Tibial nerve (tissue), 4 donors: ENCODE measurements around the gene HAGHL. TPM values are rescaled to one million over a fixed set of nuclear protein-coding genes. Genes with fewer than 3 reads are reported as not detected.

Experiments
- DNase-seq, 2 donors: peaks; one replicate each; pipeline ENCODE4 v3.0.0-alpha.2; 2019; ENCODE audit warnings: low spot score in 2 of 2
- H3K27ac ChIP-seq, 4 donors: fragments of 200-600 bp; sonication (generic) in 3 of 4; one replicate each; pipeline ENCODE4 v1.5.1; 2017 to 2019; ENCODE audit warnings: mild to moderate bottlenecking in 1 of 4
- H3K27me3 ChIP-seq, 2 donors: fragments of 200-600 bp; sonication (generic) in 1 of 2; one replicate each; pipeline versions ENCODE4 v1.5.1 to v1.6.0; 2017 to 2019
- H3K36me3 ChIP-seq, 3 donors: fragments of 200-600 bp; sonication (generic); one replicate each; pipeline ENCODE4 v1.5.1; 2018 to 2019
- H3K4me1 ChIP-seq, 4 donors: fragments of 200-600 bp; sonication (generic) in 3 of 4; one replicate each; pipeline ENCODE4 v1.5.1; 2017 to 2019
- H3K4me3 ChIP-seq, 4 donors: fragments of 200-600 bp; sonication (generic) in 3 of 4; one replicate each; pipeline ENCODE4 v1.5.1; 2017 to 2019; ENCODE audit warnings: mild to moderate bottlenecking in 1 of 4, moderate library complexity in 1 of 4
- H3K9me3 ChIP-seq, 4 donors: fragments of 200-600 bp; sonication (generic) in 3 of 4; one replicate each; pipeline ENCODE4 v1.5.1; 2017 to 2019
- EP300 ChIP-seq, 2 donors: sonication (generic); formaldehyde crosslinking; IDR thresholded peaks; one replicate each; pipeline ENCODE4 v1.6.1; 2017; ENCODE audit warnings: antibody characterized with exemption in 2 of 2, mild to moderate bottlenecking in 1 of 2
- POLR2A ChIP-seq, 2 donors: fragments of 450-650 bp; IDR thresholded peaks; one replicate each; pipeline ENCODE4 v1.6.1; 2017; ENCODE audit warnings: antibody characterized with exemption in 2 of 2, mild to moderate bottlenecking in 2 of 2, moderate library complexity in 2 of 2
- WGBS, 2 donors: methylation state at CpG; one replicate each; pipeline ENCODE4 v1.1.5; 2018; 5-methylcytosine and 5-hydroxymethylcytosine counted together
- total RNA-seq, 4 donors: library from RNA; depleted of rRNA; stranded (reverse); fragments of >200 nt; gene quantifications; one replicate each; pipeline ENCODE4 v1.1.0, GENCODE V29; 2016
- TF ChIP-seq, protein P1 (sequence below), 5 experiments: fragments of 200-600 bp in 3 of 5; fragments of 450-650 bp in 2 of 5; sonication (generic) in 3 of 5; IDR thresholded peaks; one replicate each; pipeline ENCODE4 v1.5.1; 2016 to 2019; ENCODE audit warnings: antibody characterized with exemption in 5 of 5, mild to moderate bottlenecking in 3 of 5, moderate library complexity in 2 of 5

Gene HAGHL
- total RNA-seq, 4 donors from 2014 or later, result 3.5 to 18.0 (median 6.3) TPM

DNA sequence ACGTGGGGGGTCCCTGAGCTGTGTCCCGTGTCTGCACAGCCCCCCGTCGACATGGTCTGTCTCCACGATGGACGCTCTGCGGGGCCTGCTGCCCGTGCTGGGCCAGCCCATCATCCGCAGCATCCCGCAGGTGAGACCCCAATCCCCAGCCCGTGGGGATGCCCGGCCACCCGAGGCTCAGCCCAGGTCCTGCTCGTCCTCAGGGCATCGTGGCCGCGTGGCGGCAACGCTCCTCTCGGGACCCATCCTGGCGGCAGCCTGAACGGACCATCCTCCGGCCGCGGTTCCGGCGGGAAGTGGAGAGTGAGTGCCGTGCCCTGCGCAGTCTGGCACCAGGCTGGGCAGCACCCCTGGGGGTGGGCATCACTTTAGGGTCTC lies 38.6 kb downstream of the HAGHL start:
- no peaks in the 10 kb centered on the region for H3K9me3 ChIP-seq
- DNase-seq, result no peak
- H3K27ac ChIP-seq, result no peak overlapping the region
- H3K4me3 ChIP-seq, result no peak overlapping the region
- H3K4me1 ChIP-seq, result no peaks in the 10 kb centered on the region
- peaks cover 0 to 26% of the 10 kb centered on the region in 2 donors for H3K27me3 ChIP-seq
- WGBS, 2 donors, result 89% methylated on average over 19 of the region's 29 CpGs; no CpG with 5 or more reads in 1 of the 2 donors
- no peaks in the 10 kb centered on the region for H3K36me3 ChIP-seq
- TF ChIP-seq EP300 (IDR thresholded peaks at IDR 0.05) (no peak), POLR2A (IDR thresholded peaks at IDR 0.05) (no peak)
- TF ChIP-seq, protein P1, sequence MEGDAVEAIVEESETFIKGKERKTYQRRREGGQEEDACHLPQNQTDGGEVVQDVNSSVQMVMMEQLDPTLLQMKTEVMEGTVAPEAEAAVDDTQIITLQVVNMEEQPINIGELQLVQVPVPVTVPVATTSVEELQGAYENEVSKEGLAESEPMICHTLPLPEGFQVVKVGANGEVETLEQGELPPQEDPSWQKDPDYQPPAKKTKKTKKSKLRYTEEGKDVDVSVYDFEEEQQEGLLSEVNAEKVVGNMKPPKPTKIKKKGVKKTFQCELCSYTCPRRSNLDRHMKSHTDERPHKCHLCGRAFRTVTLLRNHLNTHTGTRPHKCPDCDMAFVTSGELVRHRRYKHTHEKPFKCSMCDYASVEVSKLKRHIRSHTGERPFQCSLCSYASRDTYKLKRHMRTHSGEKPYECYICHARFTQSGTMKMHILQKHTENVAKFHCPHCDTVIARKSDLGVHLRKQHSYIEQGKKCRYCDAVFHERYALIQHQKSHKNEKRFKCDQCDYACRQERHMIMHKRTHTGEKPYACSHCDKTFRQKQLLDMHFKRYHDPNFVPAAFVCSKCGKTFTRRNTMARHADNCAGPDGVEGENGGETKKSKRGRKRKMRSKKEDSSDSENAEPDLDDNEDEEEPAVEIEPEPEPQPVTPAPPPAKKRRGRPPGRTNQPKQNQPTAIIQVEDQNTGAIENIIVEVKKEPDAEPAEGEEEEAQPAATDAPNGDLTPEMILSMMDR (IDR thresholded peaks at IDR 0.05), result no peak

DNA sequence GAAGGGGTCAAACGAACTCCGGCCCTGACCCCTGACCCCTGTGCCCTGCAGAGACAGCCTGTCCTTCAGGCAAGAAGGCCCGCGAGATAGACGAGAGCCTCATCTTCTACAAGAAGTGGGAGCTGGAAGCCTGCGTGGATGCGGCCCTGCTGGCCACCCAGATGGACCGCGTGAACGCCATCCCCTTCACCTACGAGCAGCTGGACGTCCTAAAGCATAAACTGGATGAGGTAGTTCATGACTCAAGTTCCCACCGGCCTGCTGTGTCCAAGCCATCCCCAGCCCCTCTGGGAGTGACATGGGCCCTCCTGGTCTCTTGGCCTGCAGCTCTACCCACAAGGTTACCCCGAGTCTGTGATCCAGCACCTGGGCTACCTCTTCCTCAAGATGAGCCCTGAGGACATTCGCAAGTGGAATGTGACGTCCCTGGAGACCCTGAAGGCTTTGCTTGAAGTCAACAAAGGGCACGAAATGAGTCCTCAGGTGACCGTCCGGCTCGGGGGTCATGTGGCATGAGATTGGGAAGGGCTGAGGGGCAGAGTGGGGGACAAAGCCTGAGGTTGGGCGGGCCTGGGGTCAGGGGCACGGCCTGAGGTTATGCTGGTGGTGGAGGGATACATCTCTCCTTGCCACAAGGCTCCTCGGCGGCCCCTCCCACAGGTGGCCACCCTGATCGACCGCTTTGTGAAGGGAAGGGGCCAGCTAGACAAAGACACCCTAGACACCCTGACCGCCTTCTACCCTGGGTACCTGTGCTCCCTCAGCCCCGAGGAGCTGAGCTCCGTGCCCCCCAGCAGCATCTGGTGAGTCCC lies 39.3 kb downstream of the HAGHL start:
- TF ChIP-seq, protein P1 (IDR thresholded peaks at IDR 0.05), result no peak
- TF ChIP-seq POLR2A (IDR thresholded peaks at IDR 0.05) (no peak), EP300 (IDR thresholded peaks at IDR 0.05) (no peak)
- Histone ChIP-seq H3K4me3 (no peak overlapping the region), H3K27ac (no peak overlapping the region), H3K4me1 (no peaks in the 10 kb centered on the region), H3K36me3 (no peaks in the 10 kb centered on the region), H3K9me3 (no peaks in the 10 kb centered on the region), H3K27me3 (peaks cover 0 to 31% of the 10 kb centered on the region in 2 donors)
- no peak for DNase-seq
- WGBS, 2 donors, result 78 to 82% methylated on average over 21 to 27 of the region's 29 CpGs

DNA sequence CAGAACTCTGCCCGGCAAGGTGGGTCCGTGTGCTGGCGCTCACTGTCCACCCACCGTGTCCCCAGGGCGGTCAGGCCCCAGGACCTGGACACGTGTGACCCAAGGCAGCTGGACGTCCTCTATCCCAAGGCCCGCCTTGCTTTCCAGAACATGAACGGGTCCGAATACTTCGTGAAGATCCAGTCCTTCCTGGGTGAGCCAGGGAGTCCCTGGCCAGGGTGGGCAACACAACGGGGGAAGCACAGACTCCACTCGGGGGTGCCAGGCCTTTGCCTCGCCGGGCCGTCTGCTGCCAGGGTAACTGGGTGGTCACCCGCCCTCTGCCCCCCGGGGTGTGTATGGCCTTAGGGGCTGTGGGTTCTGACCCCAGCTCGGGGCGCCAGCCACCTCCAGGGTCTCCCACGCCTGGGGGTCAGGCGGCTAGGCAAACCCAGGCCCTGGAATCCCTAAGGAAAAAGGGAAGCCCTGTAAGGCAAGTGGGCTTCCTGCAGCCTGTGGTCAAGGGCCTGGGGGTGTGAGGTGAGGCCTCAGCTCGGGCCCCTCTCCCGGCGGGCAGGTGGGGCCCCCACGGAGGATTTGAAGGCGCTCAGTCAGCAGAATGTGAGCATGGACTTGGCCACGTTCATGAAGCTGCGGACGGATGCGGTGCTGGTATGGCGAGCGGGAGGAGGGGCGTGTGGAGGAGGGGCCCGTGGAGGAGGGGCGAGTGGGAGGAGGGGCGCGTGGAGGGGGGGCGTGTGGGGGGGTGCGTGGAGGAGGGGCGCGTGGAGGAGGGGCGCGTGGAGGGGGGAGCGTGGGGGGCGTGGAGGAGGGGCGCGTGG lies 40.1 kb downstream of the HAGHL start:
- H3K27ac ChIP-seq, result no peak overlapping the region
- no peaks in the 10 kb centered on the region for H3K36me3 ChIP-seq
- DNase-seq, result no peak
- H3K27me3 ChIP-seq, result peaks cover 0 to 31% of the 10 kb centered on the region in 2 donors
- 67% methylated on average over 6 to 32 of the region's 48 CpGs for WGBS, 2 donors
- no peak overlapping the region for H3K4me3 ChIP-seq
- no peaks in the 10 kb centered on the region for H3K9me3 ChIP-seq
- no peaks in the 10 kb centered on the region for H3K4me1 ChIP-seq
- no peak for TF ChIP-seq EP300 (IDR thresholded peaks at IDR 0.05)
- TF ChIP-seq, protein P1 (IDR thresholded peaks at IDR 0.05), result no peak

DNA sequence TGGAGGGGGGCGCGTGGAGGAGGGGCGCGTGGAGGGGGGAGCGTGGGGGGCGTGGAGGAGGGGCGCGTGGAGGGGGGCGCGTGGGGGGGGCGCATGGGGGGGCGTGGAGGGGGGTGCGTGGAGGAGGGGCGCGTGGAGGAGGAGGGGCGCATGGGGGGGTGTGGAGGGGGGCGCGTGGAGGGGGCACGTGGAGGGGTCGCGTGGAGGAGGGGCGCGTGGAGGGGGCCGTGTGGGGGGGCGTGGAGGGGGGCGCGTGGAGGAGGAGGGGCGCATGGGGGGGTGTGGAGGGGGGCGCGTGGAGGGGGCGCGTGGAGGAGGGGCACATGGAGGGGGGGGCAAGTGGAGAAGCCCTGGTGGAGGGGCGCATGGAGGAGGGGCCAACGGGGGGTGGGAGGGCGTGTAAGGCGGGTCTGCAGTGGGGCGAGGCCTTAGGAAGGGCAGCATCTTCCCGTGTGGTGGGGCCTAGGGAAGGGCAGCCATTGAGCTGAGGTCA lies 40.9 kb downstream of the HAGHL start:
- Histone ChIP-seq H3K4me3 (no peak overlapping the region), H3K27ac (no peak overlapping the region), H3K9me3 (no peaks in the 10 kb centered on the region), H3K27me3 (peaks cover 0 to 26% of the 10 kb centered on the region in 2 donors), H3K4me1 (no peaks in the 10 kb centered on the region), H3K36me3 (no peaks in the 10 kb centered on the region)
- WGBS, 2 donors, result 62 to 70% methylated on average over 11 to 14 of the region's 38 CpGs
- TF ChIP-seq, protein P1 (IDR thresholded peaks at IDR 0.05), result no peak
- TF ChIP-seq EP300 (IDR thresholded peaks at IDR 0.05) (no peak), POLR2A (IDR thresholded peaks at IDR 0.05) (no peak)
- DNase-seq, result no peak

DNA sequence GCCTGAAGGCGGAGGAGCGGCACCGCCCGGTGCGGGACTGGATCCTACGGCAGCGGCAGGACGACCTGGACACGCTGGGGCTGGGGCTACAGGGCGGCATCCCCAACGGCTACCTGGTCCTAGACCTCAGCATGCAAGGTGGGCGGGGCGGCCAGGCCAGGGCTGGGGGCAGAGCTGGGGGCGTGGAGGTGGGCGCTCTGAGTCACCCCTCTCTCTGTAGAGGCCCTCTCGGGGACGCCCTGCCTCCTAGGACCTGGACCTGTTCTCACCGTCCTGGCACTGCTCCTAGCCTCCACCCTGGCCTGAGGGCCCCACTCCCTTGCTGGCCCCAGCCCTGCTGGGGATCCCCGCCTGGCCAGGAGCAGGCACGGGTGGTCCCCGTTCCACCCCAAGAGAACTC lies 41.5 kb downstream of the HAGHL start:
- TF ChIP-seq POLR2A (IDR thresholded peaks at IDR 0.05), result no peak
- TF ChIP-seq EP300 (IDR thresholded peaks at IDR 0.05), result no peak
- TF ChIP-seq, protein P1 (IDR thresholded peaks at IDR 0.05), result no peak
- Histone ChIP-seq H3K9me3 (no peaks in the 10 kb centered on the region), H3K4me3 (no peak overlapping the region), H3K4me1 (no peaks in the 10 kb centered on the region), H3K36me3 (no peaks in the 10 kb centered on the region), H3K27ac (no peak overlapping the region), H3K27me3 (peaks cover 0 to 22% of the 10 kb centered on the region in 2 donors)
- no peak for DNase-seq
- WGBS, 2 donors, result 86% methylated on average over 8 of the region's 21 CpGs
